CD8-positive, alpha-beta memory T cell (primary cell): ENCODE results near the gene STAT5A. TPM values are rescaled to one million over a fixed set of nuclear protein-coding genes. Genes with fewer than 3 reads are reported as not detected.
"Not testable (repeated sequence)": the region's sequence is repeated elsewhere in the genome, so short reads cannot be mapped to it uniquely, and the experiment has no call there.

Experiments used
- CTCF ChIA-PET: fragments of 350-600 bp; sonication (Branson Sonifier 250); formaldehyde crosslinking; loops from one replicate; lab custom pipeline; 2021; ENCODE audit warnings: antibody characterized with exemption; lab: Charles Lee
- POLR2A ChIA-PET: fragments of 350-600 bp; sonication (Branson Sonifier 250); formaldehyde crosslinking; loops from one replicate; lab custom pipeline; 2021; ENCODE audit warnings: antibody characterized with exemption; lab: Charles Lee
- DNase-seq, 5 donors: peaks; one replicate each; pipeline versions ENCODE4 v3.0.0 to v3.0.0-alpha.2; 2020 to 2022; ENCODE audit warnings: mixed read lengths in 1 of 5
- H3K27ac ChIP-seq: one replicate; pipeline ENCODE4 v1.7.0; 2013; ENCODE audit warnings: low read depth, mild to moderate bottlenecking, low read length, moderate library complexity
- H3K27me3 ChIP-seq: 2 replicates; pipeline ENCODE4 v1.7.0; 2013; ENCODE audit warnings: low read length, mild to moderate bottlenecking; ENCODE audit not compliant: insufficient read depth, poor library complexity, severe bottlenecking
- H3K36me3 ChIP-seq: 2 replicates; pipeline ENCODE4 v1.7.0; 2013; ENCODE audit warnings: mild to moderate bottlenecking, low read length, moderate library complexity; ENCODE audit not compliant: insufficient read depth
- H3K4me1 ChIP-seq: 2 replicates; pipeline ENCODE4 v1.7.0; 2013; ENCODE audit warnings: mild to moderate bottlenecking, low read length, moderate library complexity; ENCODE audit not compliant: insufficient read depth
- H3K4me3 ChIP-seq: 2 replicates; pipeline ENCODE4 v1.7.0; 2013; ENCODE audit warnings: mild to moderate bottlenecking, low read length
- H3K9me3 ChIP-seq: 2 replicates; pipeline ENCODE4 v1.7.0; 2013; ENCODE audit warnings: mild to moderate bottlenecking, low read length
- H3K27ac Mint-ChIP-seq, 8 donors: one replicate each; pipeline ENCODE4 v1.8.0; 2020 to 2021; ENCODE audit warnings: mixed read lengths in 8 of 8, mild to moderate bottlenecking in 6 of 8, inconsistent platforms in 3 of 8, moderate library complexity in 3 of 8
- H3K27me3 Mint-ChIP-seq, 2 donors: one replicate each; pipeline ENCODE4 v1.8.0; 2020 to 2021; ENCODE audit warnings: mixed read lengths in 2 of 2, mild to moderate bottlenecking in 1 of 2, moderate library complexity in 1 of 2
- H3K36me3 Mint-ChIP-seq, 3 donors: one replicate each; pipeline ENCODE4 v1.8.0; 2020 to 2021; ENCODE audit warnings: mixed read lengths in 3 of 3, inconsistent platforms in 1 of 3, mild to moderate bottlenecking in 1 of 3
- H3K4me1 Mint-ChIP-seq, 3 donors: one replicate each; pipeline ENCODE4 v1.8.0; 2020 to 2021; ENCODE audit warnings: mixed read lengths in 3 of 3, inconsistent platforms in 1 of 3, mild to moderate bottlenecking in 1 of 3
- H3K4me3 Mint-ChIP-seq, 7 donors: one replicate each; pipeline ENCODE4 v1.8.0; 2020 to 2021; ENCODE audit warnings: mixed read lengths in 7 of 7, mild to moderate bottlenecking in 6 of 7, moderate library complexity in 4 of 7, inconsistent platforms in 2 of 7
- H3K9me3 Mint-ChIP-seq, 5 donors: one replicate each; pipeline ENCODE4 v1.8.0; 2020 to 2022; ENCODE audit warnings: mixed read lengths in 5 of 5, mild to moderate bottlenecking in 3 of 5, moderate library complexity in 2 of 5, inconsistent platforms in 1 of 5
- polyA plus RNA-seq: library from polyadenylated mRNA; unstranded; fragments of 300-500 nt; fragmentation: Illumina TruSeq; gene quantifications from one replicate; pipeline ENCODE4 v1.2.3, GENCODE V29; 2021
- total RNA-seq, 2 experiments: library from RNA; stranded (reverse); gene quantifications; one replicate each; pipeline ENCODE4 v1.2.3, GENCODE V29; 2021

The STAT5A gene
- total and polyA plus RNA-seq, 3 experiments from 2014 or later: 90.3 to 263 (median 259) TPM

DNA sequence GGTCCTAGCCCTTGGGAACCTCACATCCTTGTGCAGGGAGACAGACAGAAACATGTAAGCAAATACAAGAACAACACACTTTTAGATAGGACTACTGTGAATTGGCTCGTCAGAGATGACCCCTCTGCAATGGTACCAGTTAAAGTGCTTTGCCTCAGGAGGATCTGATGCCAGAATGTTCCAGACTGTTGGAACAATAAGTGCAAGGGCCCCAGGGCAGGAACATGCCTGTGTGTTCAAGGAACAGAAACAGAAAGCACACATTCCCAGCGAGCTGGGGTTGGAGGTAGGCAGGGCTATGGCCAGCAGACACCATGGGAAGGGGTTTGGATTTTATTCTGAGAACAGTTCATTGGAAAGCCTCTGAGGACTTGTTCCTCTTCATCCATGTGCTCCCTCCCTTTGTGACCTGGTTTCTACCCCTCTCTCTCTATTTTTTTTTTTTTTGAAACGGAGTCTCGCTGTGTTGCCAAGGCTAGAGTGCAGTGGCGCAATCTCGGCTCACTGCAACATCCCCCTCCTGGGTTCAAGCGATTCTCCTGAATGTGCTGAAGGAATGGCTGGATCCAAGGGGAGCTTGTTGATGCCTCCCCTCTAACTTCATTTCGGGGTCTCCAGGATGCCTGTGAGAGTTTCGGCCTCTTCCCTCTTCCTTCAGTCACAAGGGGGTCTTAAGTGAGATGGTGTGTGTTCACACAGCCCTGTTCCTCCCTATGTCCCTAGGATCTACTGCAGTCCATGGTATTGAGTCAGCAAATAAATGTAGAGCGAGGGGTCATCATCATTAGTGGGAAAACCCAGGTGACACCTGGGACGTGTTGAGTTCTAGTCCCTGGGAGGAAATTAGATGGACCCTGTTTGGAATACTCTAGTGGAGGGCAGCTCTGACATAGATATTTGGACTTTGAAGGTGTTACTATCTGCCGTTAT lies 6.4 kb downstream of the STAT5A start:
- peaks cover 10% of the 10 kb centered on the region for H3K4me1 ChIP-seq
- DNase-seq: no peak
- no peak overlapping the region for H3K27ac ChIP-seq
- no peaks in the 10 kb centered on the region for H3K9me3 Mint-ChIP-seq
- H3K4me3 Mint-ChIP-seq: no peak overlapping the region
- no peak overlapping the region for H3K4me3 ChIP-seq
- no peaks in the 10 kb centered on the region for H3K9me3 ChIP-seq
- no peaks in the 10 kb centered on the region for H3K27me3 Mint-ChIP-seq
- H3K27me3 ChIP-seq: no peaks in the 10 kb centered on the region
- H3K36me3 Mint-ChIP-seq: peaks cover 0 to 80% (median 11%) of the 10 kb centered on the region in 3 donors
- ChIA-PET POLR2A (no interaction called here), CTCF (interaction anchor here (1.2 to 1.4 kb wide), 3 partner anchors 11 to 72 kb away, joined by 3 to 5 read pairs (median 3); no protein-coding TSS in a partner anchor)
- H3K36me3 ChIP-seq: peaks cover 24% of the 10 kb centered on the region
- H3K27ac Mint-ChIP-seq: peak overlapping the region in 5 of 8 donors; percentile 66 to 77 (median 70)
- peaks cover 24 to 42% (median 40%) of the 10 kb centered on the region in 3 donors for H3K4me1 Mint-ChIP-seq

DNA sequence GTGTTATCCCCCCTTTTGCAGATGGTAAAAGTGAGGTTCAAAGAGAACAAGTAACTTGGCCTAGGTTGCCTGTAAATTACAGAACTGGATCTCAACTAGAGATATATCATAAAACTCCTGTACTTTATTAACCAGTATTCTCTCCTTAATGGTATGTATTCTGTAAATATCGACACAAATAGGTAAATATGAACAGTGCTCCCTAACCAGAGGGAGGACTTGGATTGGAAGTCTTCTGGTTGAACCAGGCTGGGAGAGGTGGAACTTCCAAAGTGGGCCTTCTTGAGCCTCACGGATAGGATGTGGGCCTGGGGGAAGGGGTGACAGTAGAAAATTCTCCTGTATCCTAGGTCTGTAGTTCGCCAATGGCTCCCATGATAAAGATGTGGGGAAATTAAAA lies 7.7 kb downstream of the STAT5A start:
- DNase-seq: no peak
- H3K27me3 ChIP-seq: no peaks in the 10 kb centered on the region
- H3K9me3 Mint-ChIP-seq: no peaks in the 10 kb centered on the region
- H3K4me1 ChIP-seq: no peaks in the 10 kb centered on the region
- POLR2A ChIA-PET: no interaction called here
- peaks cover 13 to 29% (median 28%) of the 10 kb centered on the region in 3 donors for H3K4me1 Mint-ChIP-seq
- CTCF ChIA-PET: interaction anchor here (1.0 to 1.1 kb wide), 2 partner anchors 16 to 130 kb away, joined by 3 read pairs; no protein-coding TSS in a partner anchor
- H3K4me3 Mint-ChIP-seq: no peak overlapping the region
- peak overlapping the region in 3 of 8 donors; percentile 12 to 82 (median 15) for H3K27ac Mint-ChIP-seq
- no peaks in the 10 kb centered on the region for H3K27me3 Mint-ChIP-seq
- H3K27ac ChIP-seq: no peak overlapping the region
- H3K4me3 ChIP-seq: no peak overlapping the region
- peaks cover 0 to 77% (median 11%) of the 10 kb centered on the region in 3 donors for H3K36me3 Mint-ChIP-seq
- H3K36me3 ChIP-seq: peaks cover 26% of the 10 kb centered on the region
- no peaks in the 10 kb centered on the region for H3K9me3 ChIP-seq

DNA sequence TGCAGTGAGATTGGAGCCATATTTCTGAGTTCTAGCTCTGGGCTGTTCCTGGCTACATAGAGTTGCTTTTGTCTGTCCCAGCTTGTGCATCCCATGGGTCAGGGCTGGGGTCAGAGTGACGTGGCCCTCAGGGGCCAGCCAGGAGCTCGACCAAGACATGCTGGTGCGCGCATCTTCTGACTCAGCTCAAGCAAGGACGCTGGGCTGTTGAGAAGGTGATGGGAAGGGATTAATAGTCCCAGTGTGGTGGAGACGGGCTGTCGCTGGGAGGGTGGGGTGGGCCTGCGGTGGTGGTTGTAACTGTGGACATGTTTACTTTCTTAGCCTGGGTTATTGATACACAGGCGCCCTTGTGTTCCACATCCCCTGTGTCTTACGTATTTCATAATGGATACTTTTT lies 9.5 kb downstream of the STAT5A start:
- Mint-ChIP-seq H3K36me3 (peaks cover 0 to 79% (median 15%) of the 10 kb centered on the region in 3 donors), H3K4me1 (peaks cover 7 to 20% (median 17%) of the 10 kb centered on the region in 3 donors)
- CTCF ChIA-PET, H3K4me3 ChIP-seq, H3K27me3 Mint-ChIP-seq, H3K4me1 ChIP-seq, H3K9me3 ChIP-seq, H3K9me3 Mint-ChIP-seq, H3K27me3 ChIP-seq, DNase-seq, H3K4me3 Mint-ChIP-seq, H3K27ac ChIP-seq, H3K27ac Mint-ChIP-seq: not testable (repeated sequence)
- peaks cover 43% of the 10 kb centered on the region for H3K36me3 ChIP-seq
- POLR2A ChIA-PET: interaction anchor here (0.7 kb wide), 1 partner anchor 18 kb away, joined by 5 read pairs; no protein-coding TSS in a partner anchor

- peaks cover 2 to 81% (median 17%) of the 10 kb centered on the region in 3 donors for H3K36me3 Mint-ChIP-seq
- POLR2A ChIA-PET: not testable (repeated sequence)
- peaks cover 39% of the 10 kb centered on the region for H3K36me3 ChIP-seq
Observed at GRCh38 chr17:42299361-42299760, 11.1 kb downstream of the STAT5A start.

DNA sequence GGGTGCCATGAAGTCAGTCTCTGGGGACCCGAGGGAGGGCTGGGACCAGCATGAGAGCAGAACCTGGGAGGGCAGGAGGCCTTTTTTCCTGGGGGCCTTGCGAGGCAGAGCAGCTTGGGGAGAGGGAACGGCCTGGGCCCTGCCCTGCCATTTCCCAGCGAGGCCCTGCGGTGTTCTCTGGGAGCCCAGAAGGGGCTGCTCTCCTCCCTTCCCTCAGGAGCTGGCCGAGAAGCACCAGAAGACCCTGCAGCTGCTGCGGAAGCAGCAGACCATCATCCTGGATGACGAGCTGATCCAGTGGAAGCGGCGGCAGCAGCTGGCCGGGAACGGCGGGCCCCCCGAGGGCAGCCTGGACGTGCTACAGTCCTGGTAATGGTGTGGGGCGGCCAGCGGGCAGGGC lies 11.6 kb downstream of the STAT5A start:
- H3K4me3 ChIP-seq, H3K4me1 ChIP-seq, H3K9me3 ChIP-seq, H3K27me3 ChIP-seq, H3K27me3 Mint-ChIP-seq, POLR2A ChIA-PET, H3K9me3 Mint-ChIP-seq, H3K27ac Mint-ChIP-seq, H3K27ac ChIP-seq, DNase-seq, H3K4me3 Mint-ChIP-seq: not testable (repeated sequence)
- Mint-ChIP-seq H3K4me1 (peaks cover 4 to 11% (median 6%) of the 10 kb centered on the region in 3 donors), H3K36me3 (peaks cover 2 to 81% (median 17%) of the 10 kb centered on the region in 3 donors)
- CTCF ChIA-PET: interaction anchor here (1.9 kb wide), 1 partner anchor 10 kb away, joined by 4 read pairs; no protein-coding TSS in a partner anchor
- H3K36me3 ChIP-seq: peaks cover 37% of the 10 kb centered on the region

More at GRCh38 chr17:42299361-42299760, 11.1 kb downstream of the STAT5A start:
- DNase-seq, H3K4me3 Mint-ChIP-seq, CTCF ChIA-PET, H3K27me3 ChIP-seq, H3K9me3 Mint-ChIP-seq, H3K27me3 Mint-ChIP-seq, H3K4me3 ChIP-seq, H3K9me3 ChIP-seq, H3K27ac ChIP-seq, H3K4me1 ChIP-seq, H3K27ac Mint-ChIP-seq: not testable (repeated sequence)
- peaks cover 2 to 12% (median 8%) of the 10 kb centered on the region in 3 donors for H3K4me1 Mint-ChIP-seq

GRCh38 chr17:42301022-42301421 lies 12.7 kb downstream of the STAT5A start:
- no peak overlapping the region for H3K27ac ChIP-seq
- H3K36me3 Mint-ChIP-seq: peaks cover 2 to 77% (median 14%) of the 10 kb centered on the region in 3 donors
- H3K4me1 Mint-ChIP-seq: peaks cover 0 to 2% (median 0%) of the 10 kb centered on the region in 3 donors
- no peak overlapping the region for H3K4me3 ChIP-seq
- CTCF ChIA-PET: interaction anchor here (0.9 to 3.5 kb wide), 3 partner anchors 8 to 136 kb away, joined by 3 to 12 read pairs (median 4); no protein-coding TSS in a partner anchor
- H3K4me3 Mint-ChIP-seq: no peak overlapping the region
- H3K9me3 ChIP-seq: no peaks in the 10 kb centered on the region
- peaks cover 5% of the 10 kb centered on the region for H3K4me1 ChIP-seq
- H3K36me3 ChIP-seq: peaks cover 27% of the 10 kb centered on the region
- H3K27me3 Mint-ChIP-seq: no peaks in the 10 kb centered on the region
- H3K27me3 ChIP-seq: no peaks in the 10 kb centered on the region
- POLR2A ChIA-PET: interaction anchor here (0.5 to 0.9 kb wide), 2 partner anchors 12 to 19 kb away, joined by 3 read pairs; no protein-coding TSS in a partner anchor
- no peak overlapping the region for H3K27ac Mint-ChIP-seq
- no peak for DNase-seq
- H3K9me3 Mint-ChIP-seq: no peaks in the 10 kb centered on the region

GRCh38 chr17:42303694-42304093 lies 15.4 kb downstream of the STAT5A start:
- peaks cover 0 to 6% (median 0%) of the 10 kb centered on the region in 3 donors for H3K4me1 Mint-ChIP-seq
- H3K36me3 Mint-ChIP-seq: peaks cover 2 to 85% (median 20%) of the 10 kb centered on the region in 3 donors
- H3K4me1 ChIP-seq: peaks cover 5% of the 10 kb centered on the region
- ChIA-PET CTCF (interaction anchor here (1.0 to 3.5 kb wide), 4 partner anchors 9 to 107 kb away, joined by 3 to 12 read pairs (median 6); no protein-coding TSS in a partner anchor), POLR2A (no interaction called here)
- H3K27me3 Mint-ChIP-seq: no peaks in the 10 kb centered on the region
- H3K36me3 ChIP-seq: peaks cover 35% of the 10 kb centered on the region
- no peak overlapping the region for H3K27ac ChIP-seq
- peak overlapping the region in 4 of 8 donors; percentile 23 to 94 (median 50) for H3K27ac Mint-ChIP-seq
- no peak overlapping the region for H3K4me3 Mint-ChIP-seq
- no peak overlapping the region for H3K4me3 ChIP-seq
- H3K27me3 ChIP-seq: no peaks in the 10 kb centered on the region
- no peak for DNase-seq
- no peaks in the 10 kb centered on the region for H3K9me3 ChIP-seq
- no peaks in the 10 kb centered on the region for H3K9me3 Mint-ChIP-seq
